ENCODE data around the gene ANXA8. TPM values are rescaled to one million over a fixed set of nuclear protein-coding genes. Genes with fewer than 3 reads are reported as not detected.
"Not testable (repeated sequence)": the region's sequence is repeated elsewhere in the genome, so short reads cannot be mapped to it uniquely, and the experiment has no call there.

The ANXA8 gene
- polyA plus RNA-seq, 3 donors: 0.52 to 2.9 (median 0.97) TPM

DNA sequence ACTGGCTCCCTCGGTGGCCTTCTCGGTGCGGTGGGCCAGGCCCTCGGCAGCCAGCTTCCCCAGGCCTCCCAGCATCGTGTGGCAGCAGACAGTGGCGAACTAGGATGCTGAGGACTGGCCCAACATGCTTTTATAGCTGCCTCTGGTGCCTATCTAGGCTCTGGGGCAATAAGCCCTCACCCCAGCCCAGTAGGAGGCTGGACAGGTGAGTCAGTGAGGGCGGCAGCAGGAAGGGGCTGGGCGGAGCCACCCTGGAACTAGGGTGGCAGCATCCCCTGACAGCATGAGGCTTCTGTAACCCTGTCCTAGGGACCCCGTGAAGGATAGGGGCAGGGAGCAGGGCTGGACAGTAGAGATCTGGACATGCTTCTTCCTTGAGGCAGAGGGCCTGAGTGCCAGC lies 7.7 kb upstream of the ANXA8 start, which contains the start of gene FAM25G:
TSS of gene FAM25G (minus strand) at position 101 of the 400 bp plus-strand sequence. CDS start at position 75, 26 bp downstream.
- DNase-seq; H3K4me2 ChIP-seq (replicated peaks; ENCODE audit: extremely low read depth, low read length, poor library complexity, severe bottlenecking); H3K36me3 ChIP-seq (replicated peaks in 1 of 2; ENCODE audit: control insufficient read depth in 1 of 2, insufficient read depth in 2 of 2, low read length in 2 of 2); H2AFZ ChIP-seq (ENCODE audit: insufficient read depth, low read depth, low read length, poor library complexity, severe bottlenecking); H3K4me3 ChIP-seq (replicated peaks in 1 of 3; ENCODE audit: low read depth in 2 of 3, low read length in 3 of 3); H3K4me3 Mint-ChIP-seq; H3K27ac ChIP-seq (ENCODE audit: low read depth in 1 of 2, low read length in 2 of 2); H3K27ac Mint-ChIP-seq; H3K9me3 Mint-ChIP-seq; H3K4me1 Mint-ChIP-seq; H3K9ac ChIP-seq (ENCODE audit: insufficient read depth, low read length, poor library complexity, severe bottlenecking); H3K27me3 ChIP-seq (ENCODE audit: control insufficient read depth in 2 of 2, insufficient read depth in 2 of 2, low read length in 2 of 2); H4K20me1 ChIP-seq (ENCODE audit: insufficient read depth, low read length); H3K36me3 Mint-ChIP-seq; H3K27me3 Mint-ChIP-seq (ENCODE audit: low read depth in 3 of 3); intact Hi-C loops (cut with micrococcal nuclease); H3K79me2 ChIP-seq (ENCODE audit: insufficient read depth, low read length); H3K9me3 ChIP-seq (replicated peaks in 1 of 2; ENCODE audit: control insufficient read depth in 1 of 2, insufficient read depth in 1 of 2, low read length in 2 of 2); H3K4me1 ChIP-seq (ENCODE audit: control insufficient read depth in 1 of 2, insufficient read depth in 2 of 2, low read length in 2 of 2): not testable (repeated sequence)
- no CpG with 5 or more reads among the region's 9 CpGs for WGBS (ENCODE audit: insufficient coverage)

DNA sequence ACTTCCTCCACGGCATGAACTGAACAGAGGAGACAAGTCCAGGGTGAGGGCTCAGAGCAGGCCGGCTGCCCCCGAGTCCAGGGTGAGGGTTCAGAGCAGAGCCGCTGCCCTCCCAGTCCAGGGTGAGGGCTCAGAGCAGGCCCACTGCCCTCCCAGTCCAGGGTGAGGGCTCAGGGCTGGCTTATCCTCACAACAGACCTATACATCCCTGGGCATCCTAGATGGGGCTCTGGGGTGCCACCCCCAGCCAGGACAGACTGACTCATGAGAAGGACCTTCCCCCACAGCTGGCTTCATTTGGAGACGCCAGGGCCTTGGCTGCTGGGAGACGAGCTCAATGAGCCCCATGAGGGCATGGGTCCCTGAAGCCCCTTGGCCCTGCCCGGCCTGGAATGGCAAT lies 5.7 kb upstream of the ANXA8 start:
- H3K27me3 Mint-ChIP-seq (ENCODE audit: low read depth in 3 of 3); H3K79me2 ChIP-seq (ENCODE audit: insufficient read depth, low read length); H3K36me3 ChIP-seq (replicated peaks in 1 of 2; ENCODE audit: control insufficient read depth in 1 of 2, insufficient read depth in 2 of 2, low read length in 2 of 2); H3K36me3 Mint-ChIP-seq; H3K9me3 Mint-ChIP-seq; H3K4me3 ChIP-seq (replicated peaks in 1 of 3; ENCODE audit: low read depth in 2 of 3, low read length in 3 of 3); H3K4me3 Mint-ChIP-seq; H3K27me3 ChIP-seq (ENCODE audit: control insufficient read depth in 2 of 2, insufficient read depth in 2 of 2, low read length in 2 of 2); H4K20me1 ChIP-seq (ENCODE audit: insufficient read depth, low read length); H3K4me1 Mint-ChIP-seq; H3K4me2 ChIP-seq (replicated peaks; ENCODE audit: extremely low read depth, low read length, poor library complexity, severe bottlenecking); DNase-seq; H3K27ac ChIP-seq (ENCODE audit: low read depth in 1 of 2, low read length in 2 of 2); H3K9me3 ChIP-seq (replicated peaks in 1 of 2; ENCODE audit: control insufficient read depth in 1 of 2, insufficient read depth in 1 of 2, low read length in 2 of 2); H3K27ac Mint-ChIP-seq; H3K9ac ChIP-seq (ENCODE audit: insufficient read depth, low read length, poor library complexity, severe bottlenecking); H2AFZ ChIP-seq (ENCODE audit: insufficient read depth, low read depth, low read length, poor library complexity, severe bottlenecking); H3K4me1 ChIP-seq (ENCODE audit: control insufficient read depth in 1 of 2, insufficient read depth in 2 of 2, low read length in 2 of 2); intact Hi-C loops (cut with micrococcal nuclease): not testable (repeated sequence)
- no CpG with 5 or more reads among the region's 7 CpGs for WGBS (ENCODE audit: insufficient coverage)

DNA sequence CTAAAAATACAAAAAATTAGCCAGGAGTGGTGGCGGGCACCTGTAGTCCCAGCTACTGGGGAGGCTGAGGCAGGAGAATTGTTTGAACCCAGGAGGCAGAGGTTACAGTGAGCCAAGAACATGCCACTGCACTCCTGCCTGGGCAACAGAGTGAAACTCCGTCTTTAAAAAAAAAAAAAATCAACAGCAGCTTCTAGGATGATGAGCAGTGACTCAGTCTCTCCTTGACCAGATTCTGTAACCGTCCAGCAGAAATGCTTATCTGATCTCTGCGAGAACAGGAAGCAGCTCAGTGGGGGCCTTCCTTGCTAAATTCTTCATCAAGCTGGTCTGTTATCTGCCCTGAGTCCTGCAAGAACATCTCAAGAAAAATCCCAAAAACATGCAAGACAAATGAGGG lies 2.0 kb upstream of the ANXA8 start:
- H3K79me2 ChIP-seq (ENCODE audit: insufficient read depth, low read length): not testable (repeated sequence)

DNA sequence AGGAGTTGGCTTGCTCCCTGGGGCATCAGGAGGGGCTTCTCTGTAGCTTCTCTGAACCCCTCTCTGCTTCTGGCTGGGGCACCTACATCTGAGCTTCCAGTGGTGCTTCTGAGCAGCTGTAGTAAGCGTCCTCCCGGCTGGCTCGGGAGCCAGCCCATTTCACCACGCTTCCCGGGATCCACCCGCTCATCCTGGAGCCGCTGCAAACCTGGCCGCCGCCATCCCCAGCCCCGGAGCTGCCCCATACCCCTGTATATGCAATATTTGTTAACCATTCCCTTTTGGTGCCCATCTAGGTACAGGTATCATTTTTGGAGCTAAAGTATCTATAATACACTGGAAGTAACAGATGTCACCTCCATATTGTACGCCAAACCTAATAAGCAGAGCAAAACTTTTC lies 871 bp upstream of the ANXA8 start:
- H3K36me3 Mint-ChIP-seq; H3K4me3 Mint-ChIP-seq; H3K9me3 ChIP-seq (replicated peaks in 1 of 2; ENCODE audit: control insufficient read depth in 1 of 2, insufficient read depth in 1 of 2, low read length in 2 of 2); H3K4me2 ChIP-seq (replicated peaks; ENCODE audit: extremely low read depth, low read length, poor library complexity, severe bottlenecking); H3K27me3 ChIP-seq (ENCODE audit: control insufficient read depth in 2 of 2, insufficient read depth in 2 of 2, low read length in 2 of 2); H3K27ac ChIP-seq (ENCODE audit: low read depth in 1 of 2, low read length in 2 of 2); H3K36me3 ChIP-seq (replicated peaks in 1 of 2; ENCODE audit: control insufficient read depth in 1 of 2, insufficient read depth in 2 of 2, low read length in 2 of 2); H3K27me3 Mint-ChIP-seq (ENCODE audit: low read depth in 3 of 3); intact Hi-C loops (cut with micrococcal nuclease); H2AFZ ChIP-seq (ENCODE audit: insufficient read depth, low read depth, low read length, poor library complexity, severe bottlenecking); H4K20me1 ChIP-seq (ENCODE audit: insufficient read depth, low read length); H3K4me3 ChIP-seq (replicated peaks in 1 of 3; ENCODE audit: low read depth in 2 of 3, low read length in 3 of 3); H3K4me1 ChIP-seq (ENCODE audit: control insufficient read depth in 1 of 2, insufficient read depth in 2 of 2, low read length in 2 of 2); DNase-seq; H3K9ac ChIP-seq (ENCODE audit: insufficient read depth, low read length, poor library complexity, severe bottlenecking); H3K4me1 Mint-ChIP-seq; H3K27ac Mint-ChIP-seq; H3K79me2 ChIP-seq (ENCODE audit: insufficient read depth, low read length); H3K9me3 Mint-ChIP-seq: not testable (repeated sequence)
- WGBS (ENCODE audit: insufficient coverage): no CpG with 5 or more reads among the region's 11 CpGs

More for the DNA sequence above, 2.0 kb upstream of the ANXA8 start:
- H3K36me3 ChIP-seq (replicated peaks in 1 of 2; ENCODE audit: control insufficient read depth in 1 of 2, insufficient read depth in 2 of 2, low read length in 2 of 2); H3K4me3 ChIP-seq (replicated peaks in 1 of 3; ENCODE audit: low read depth in 2 of 3, low read length in 3 of 3); H3K4me2 ChIP-seq (replicated peaks; ENCODE audit: extremely low read depth, low read length, poor library complexity, severe bottlenecking); H3K9me3 Mint-ChIP-seq; DNase-seq; intact Hi-C loops (cut with micrococcal nuclease); H3K9me3 ChIP-seq (replicated peaks in 1 of 2; ENCODE audit: control insufficient read depth in 1 of 2, insufficient read depth in 1 of 2, low read length in 2 of 2); H3K27ac ChIP-seq (ENCODE audit: low read depth in 1 of 2, low read length in 2 of 2); H3K27ac Mint-ChIP-seq; H3K27me3 ChIP-seq (ENCODE audit: control insufficient read depth in 2 of 2, insufficient read depth in 2 of 2, low read length in 2 of 2); H2AFZ ChIP-seq (ENCODE audit: insufficient read depth, low read depth, low read length, poor library complexity, severe bottlenecking); H3K36me3 Mint-ChIP-seq; H3K4me1 Mint-ChIP-seq; H4K20me1 ChIP-seq (ENCODE audit: insufficient read depth, low read length); H3K4me1 ChIP-seq (ENCODE audit: control insufficient read depth in 1 of 2, insufficient read depth in 2 of 2, low read length in 2 of 2); H3K27me3 Mint-ChIP-seq (ENCODE audit: low read depth in 3 of 3); H3K9ac ChIP-seq (ENCODE audit: insufficient read depth, low read length, poor library complexity, severe bottlenecking); H3K4me3 Mint-ChIP-seq: not testable (repeated sequence)
- WGBS (ENCODE audit: insufficient coverage): no CpG with 5 or more reads among the region's 4 CpGs
